H1 (cell line): ENCODE data around the gene LTO1. TPM values are rescaled to one million over a fixed set of nuclear protein-coding genes. Genes with fewer than 3 reads are reported as not detected.

Experiments used
- KDM1A ChIP-seq: fragments of 200-600, 300-600 bp; sonication (generic); IDR thresholded peaks from 2 replicates; pipeline ENCODE4 v1.7.1; 2016; ENCODE audit warnings: mild to moderate bottlenecking, low read length, borderline replicate concordance
- RBBP5 ChIP-seq: IDR thresholded peaks from 2 replicates; pipeline ENCODE4 v1.7.1; 2012; ENCODE audit warnings: low read depth, mild to moderate bottlenecking, inconsistent platforms, low read length, moderate library complexity, borderline replicate concordance
- polyA plus RNA-seq, 7 experiments: library from polyadenylated mRNA; depleted of rRNA in 3 of 7; stranded (reverse) in 5 of 7; unstranded in 2 of 7; fragments of >200 nt in 5 of 7; fragments of 200-250 nt in 2 of 7; gene quantifications; 1 replicate in 5 of 7; 2 replicates in 1 of 7; 4 replicates in 1 of 7; pipeline versions ENCODE4 v1.2.1 to v1.2.3, GENCODE V29; 2011 to 2013; ENCODE audit warnings: missing spikeins in 2 of 7, mixed read lengths in 2 of 7
- total RNA-seq: library from RNA; stranded (reverse); fragmentation: NEBNext Ultra II Directional; extraction: Animal tissue kit (Norgen Biotek cat#: 25700); gene quantifications from 2 replicates; pipeline ENCODE4 v1.2.1, GENCODE V29; 2021

Gene LTO1
- total and polyA plus RNA-seq, 2 of the 8 experiments (the other 6 are each of a cell fraction or from before 2014, with no cell fraction given), result 15.4 to 21.3 TPM

GRCh38 chr11:69707176-69707575 lies 32.0 kb upstream of the LTO1 start (continued):
- TF ChIP-seq RBBP5 (no peak), KDM1A (no peak)
